Measurements from ENCODE around the gene NGRN.
A peak's percentile ranks its signal among the peaks of the same experiment; 100 is the strongest.

Gene NGRN

DNA sequence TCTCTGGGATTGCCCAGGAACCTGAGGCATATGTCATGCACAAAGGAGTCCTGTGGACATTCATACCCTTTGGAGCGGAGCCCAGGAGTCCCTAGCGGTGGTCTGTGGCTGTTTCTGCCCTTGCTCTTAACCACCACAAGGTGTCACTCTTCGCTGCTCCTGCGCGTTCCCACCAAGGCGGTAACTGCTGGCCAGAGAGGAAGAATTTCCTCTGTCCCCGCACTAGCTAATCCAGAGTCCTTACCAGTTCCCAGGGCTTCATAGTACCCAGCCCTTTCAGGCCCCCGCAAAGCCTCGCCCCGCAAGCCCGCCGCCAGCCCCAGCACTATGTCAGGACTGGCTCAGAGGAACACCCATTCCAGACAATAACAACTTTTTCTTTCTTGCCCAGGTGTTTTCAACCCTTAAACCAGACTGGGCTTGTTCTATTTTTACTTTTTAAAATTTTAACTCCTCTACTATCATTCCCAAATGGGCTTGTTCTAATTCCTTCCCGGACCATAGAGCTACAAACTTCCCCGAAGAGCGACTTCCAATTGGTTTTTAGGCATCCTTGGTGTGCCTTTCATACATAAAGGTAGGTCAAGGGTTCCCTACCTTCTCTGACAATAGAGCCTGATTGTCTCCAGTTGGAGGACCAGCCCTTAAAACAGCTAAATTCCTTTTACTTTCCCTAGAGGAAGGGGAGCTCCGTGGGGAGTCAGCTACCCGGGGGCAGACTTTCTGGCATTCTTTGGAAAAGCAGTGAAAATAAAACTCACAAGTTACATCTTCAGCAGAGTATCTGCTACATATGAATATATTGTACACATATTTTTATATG is 54.8 kb downstream of the NGRN start:
- DNase-seq = peak; percentile 73

DNA sequence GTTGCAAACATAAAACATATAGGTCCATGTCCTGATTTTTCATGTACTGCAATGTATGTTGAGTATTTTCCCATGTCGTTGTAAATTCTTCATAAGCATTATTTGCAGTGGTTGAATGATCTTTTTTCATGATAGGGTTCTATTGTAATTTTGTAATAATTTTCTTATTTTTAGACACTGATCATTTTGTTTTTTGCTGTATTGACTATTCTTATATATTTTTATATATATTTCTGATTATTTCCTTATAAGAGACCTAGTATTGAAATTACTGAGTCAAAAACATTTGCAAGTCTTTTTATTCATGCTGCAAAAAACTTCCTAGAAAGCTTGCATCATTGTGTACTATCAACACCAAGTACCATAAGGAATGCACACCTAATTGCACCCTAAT is 55.4 kb downstream of the NGRN start:
- no peak for DNase-seq

All from CD4-positive, alpha-beta T cell treated with Interleukin-17A for 4 hours (primary cell).